LNCAP (cell line): Measurements from ENCODE around the gene NRDE2.

ENCODE experiments used
- TF ChIP-seq, protein P1 (sequence below): fragments of 450-650 bp; IDR thresholded peaks from 2 replicates; pipeline ENCODE4 v1.5.1; 2017; ENCODE audit warnings: mild to moderate bottlenecking

NRDE2 gene

GRCh38 chr14:90293766-90294730 is 37.7 kb downstream of the NRDE2 start:
- TF ChIP-seq, protein P1, sequence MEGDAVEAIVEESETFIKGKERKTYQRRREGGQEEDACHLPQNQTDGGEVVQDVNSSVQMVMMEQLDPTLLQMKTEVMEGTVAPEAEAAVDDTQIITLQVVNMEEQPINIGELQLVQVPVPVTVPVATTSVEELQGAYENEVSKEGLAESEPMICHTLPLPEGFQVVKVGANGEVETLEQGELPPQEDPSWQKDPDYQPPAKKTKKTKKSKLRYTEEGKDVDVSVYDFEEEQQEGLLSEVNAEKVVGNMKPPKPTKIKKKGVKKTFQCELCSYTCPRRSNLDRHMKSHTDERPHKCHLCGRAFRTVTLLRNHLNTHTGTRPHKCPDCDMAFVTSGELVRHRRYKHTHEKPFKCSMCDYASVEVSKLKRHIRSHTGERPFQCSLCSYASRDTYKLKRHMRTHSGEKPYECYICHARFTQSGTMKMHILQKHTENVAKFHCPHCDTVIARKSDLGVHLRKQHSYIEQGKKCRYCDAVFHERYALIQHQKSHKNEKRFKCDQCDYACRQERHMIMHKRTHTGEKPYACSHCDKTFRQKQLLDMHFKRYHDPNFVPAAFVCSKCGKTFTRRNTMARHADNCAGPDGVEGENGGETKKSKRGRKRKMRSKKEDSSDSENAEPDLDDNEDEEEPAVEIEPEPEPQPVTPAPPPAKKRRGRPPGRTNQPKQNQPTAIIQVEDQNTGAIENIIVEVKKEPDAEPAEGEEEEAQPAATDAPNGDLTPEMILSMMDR: no peak

DNA sequence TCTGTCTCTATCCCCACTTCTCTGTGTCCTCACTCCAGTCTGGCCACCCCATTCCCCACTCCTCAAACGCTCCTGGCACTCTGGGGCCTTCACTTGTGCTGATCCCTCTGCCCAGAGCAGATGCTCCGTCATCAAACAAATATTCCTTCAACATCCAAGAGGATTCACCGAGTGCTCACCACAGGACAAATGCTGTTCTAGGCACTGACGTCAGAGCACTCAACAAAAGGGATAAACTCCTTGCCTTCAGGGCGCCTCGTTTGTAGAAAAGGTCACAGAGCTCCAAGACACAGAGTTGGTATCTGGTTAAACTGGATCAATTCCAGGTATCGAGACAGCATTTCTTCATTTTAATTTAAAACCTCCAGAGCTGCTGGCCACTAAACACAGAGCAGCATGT is 40.0 kb downstream of the NRDE2 start:
- TF ChIP-seq, protein P1: no peak

DNA sequence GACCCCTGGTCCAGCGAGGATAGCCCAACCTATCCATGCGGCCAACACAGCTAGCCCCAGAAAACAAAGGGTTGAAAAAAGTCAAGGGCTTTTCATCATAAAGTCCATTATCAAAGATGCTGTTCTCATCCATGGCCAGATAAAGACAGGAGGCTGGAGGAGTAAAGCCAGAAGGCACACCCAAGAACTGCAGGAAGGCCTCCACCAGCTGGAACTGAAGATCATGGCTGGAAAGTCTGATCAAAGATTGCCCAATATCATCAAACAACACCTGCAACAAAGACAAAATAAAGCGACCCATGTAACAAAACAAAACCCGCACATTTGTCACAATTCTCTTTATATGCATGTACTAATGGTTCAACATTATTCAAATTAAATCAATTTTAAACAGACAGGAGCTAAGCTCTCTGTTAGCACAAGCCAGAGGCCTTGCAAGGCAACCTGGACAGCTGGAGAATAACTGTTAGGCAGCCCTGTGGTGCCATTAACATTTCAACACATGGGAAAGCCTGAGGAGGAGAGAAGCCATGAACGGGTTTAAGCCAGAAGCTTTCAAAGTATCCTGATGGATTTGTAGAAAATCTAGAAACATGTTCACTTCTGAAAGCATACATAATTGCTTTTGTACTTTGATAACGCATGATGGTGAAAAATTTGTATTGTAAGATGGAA is 41.3 kb downstream of the NRDE2 start:
- TF ChIP-seq, protein P1: no peak

GRCh38 chr14:90288651-90289355 is 42.9 kb downstream of the NRDE2 start:
- TF ChIP-seq, protein P1: no peak

GRCh38 chr14:90287791-90288190 is 44.0 kb downstream of the NRDE2 start:
- TF ChIP-seq, protein P1: no peak

DNA sequence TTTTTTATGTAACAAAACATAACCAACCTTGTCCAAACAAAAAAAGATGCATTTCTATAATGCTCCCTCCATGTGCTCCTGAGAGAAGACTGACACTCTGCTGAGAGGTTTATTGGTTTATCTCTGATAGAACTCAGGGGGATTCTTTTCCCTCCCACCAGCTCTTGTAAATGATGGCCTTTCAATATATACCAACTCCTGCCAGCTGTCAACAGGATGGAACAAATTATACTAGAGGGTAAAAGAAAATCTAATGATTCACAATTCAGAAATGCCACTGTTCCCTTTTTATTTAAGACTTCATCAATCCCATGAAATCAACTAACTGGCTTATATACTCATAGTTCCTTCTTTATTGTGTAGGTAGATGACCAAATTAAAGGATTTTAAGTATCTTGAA is 50.0 kb downstream of the NRDE2 start:
- TF ChIP-seq, protein P1: no peak

DNA sequence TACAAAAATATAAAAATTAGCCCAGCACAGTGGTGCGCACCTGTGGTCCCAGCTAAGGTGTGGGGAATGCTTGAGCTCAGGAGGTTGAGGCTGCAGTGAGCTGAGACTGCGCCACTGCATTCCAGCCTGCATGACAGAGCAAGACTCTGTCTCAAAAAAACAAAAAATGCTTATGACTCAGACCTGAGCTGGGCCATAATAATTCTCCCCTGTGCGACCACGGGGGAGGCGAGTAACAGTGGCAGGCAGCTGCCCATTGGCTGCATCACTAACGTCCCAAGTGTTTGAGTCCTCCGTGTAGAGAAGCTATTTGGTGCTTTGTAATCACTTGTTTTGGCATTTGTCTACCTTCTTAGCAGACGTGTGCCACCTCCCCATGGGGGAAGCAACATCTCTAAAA is 50.5 kb downstream of the NRDE2 start:
- TF ChIP-seq, protein P1: no peak
